ENCODE results near the gene MAN2B2. TPM values are rescaled to one million over a fixed set of nuclear protein-coding genes. Genes with fewer than 3 reads are reported as not detected.

Gene MAN2B2
- total and polyA plus RNA-seq, 9 of the 15 experiments (the other 6 are each of a cell fraction or from before 2014, with no cell fraction given), result 0.21 to 8.8 (median 3.7) TPM

DNA sequence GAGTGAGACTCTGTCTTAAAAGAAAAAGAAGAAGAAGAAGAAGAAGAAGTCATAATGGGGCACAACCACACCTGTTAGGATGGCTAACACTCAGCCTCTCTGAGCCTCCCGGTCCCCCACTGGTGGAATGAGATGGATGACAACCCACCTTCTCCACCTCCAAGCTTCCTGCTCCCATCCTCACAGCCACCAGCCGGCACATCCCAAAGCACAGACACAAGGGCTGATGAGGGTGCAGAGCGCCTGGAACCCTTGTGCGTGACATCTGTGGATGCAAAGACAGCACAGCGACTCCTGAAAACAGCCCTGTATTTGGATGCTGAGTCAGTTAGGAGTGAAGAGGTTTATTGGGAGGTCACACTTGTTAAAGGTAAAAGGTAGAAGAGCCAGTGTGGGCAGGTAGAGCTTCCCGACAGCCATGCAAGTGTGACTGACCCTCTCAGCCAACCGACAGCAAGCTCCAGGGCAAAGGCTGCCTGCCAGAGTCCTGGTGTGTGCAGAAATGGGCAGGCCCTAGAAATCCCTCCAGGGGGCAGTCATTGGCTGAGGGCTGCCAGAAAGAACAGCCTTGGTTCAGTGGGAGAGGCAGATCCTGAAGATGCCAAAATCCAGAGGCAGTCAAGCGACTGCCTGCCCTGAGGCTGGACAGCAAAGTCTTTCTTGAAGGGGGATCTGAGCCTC, 26.6 kb upstream of the MAN2B2 start (continued):
- TF ChIP-seq RAD21 (CRISPR knock-in tag; conservative IDR thresholded peaks at IDR 0.05 in 1 of 2, IDR thresholded peaks at IDR 0.05 in 1 of 2) (peak; percentile 44 to 76), EHMT2 (IDR thresholded peaks at IDR 0.05) (0 out of 2 replicates have a peak, but pooled peaks have one; percentile 8), NFXL1 (CRISPR knock-in tag; IDR thresholded peaks at IDR 0.05) (no peak), E2F3 (CRISPR knock-in tag; IDR thresholded peaks at IDR 0.05) (no peak), PYGO2 (tag; IDR thresholded peaks at IDR 0.05) (no peak), ZNF583 (CRISPR knock-in tag; IDR thresholded peaks at IDR 0.05) (no peak), ZNF165 (CRISPR knock-in tag; IDR thresholded peaks at IDR 0.05; ENCODE audit: borderline replicate concordance) (no peak), HMG20B (CRISPR knock-in tag; IDR thresholded peaks at IDR 0.05) (no peak), ZNF263 (CRISPR knock-in tag; IDR thresholded peaks at IDR 0.05; ENCODE audit: borderline replicate concordance) (no peak), HDAC2 (IDR thresholded peaks at IDR 0.05) (no peak), THRAP3 (IDR thresholded peaks at IDR 0.05; ENCODE audit: borderline replicate concordance) (no peak)
- TF ChIP-seq, protein P1, sequence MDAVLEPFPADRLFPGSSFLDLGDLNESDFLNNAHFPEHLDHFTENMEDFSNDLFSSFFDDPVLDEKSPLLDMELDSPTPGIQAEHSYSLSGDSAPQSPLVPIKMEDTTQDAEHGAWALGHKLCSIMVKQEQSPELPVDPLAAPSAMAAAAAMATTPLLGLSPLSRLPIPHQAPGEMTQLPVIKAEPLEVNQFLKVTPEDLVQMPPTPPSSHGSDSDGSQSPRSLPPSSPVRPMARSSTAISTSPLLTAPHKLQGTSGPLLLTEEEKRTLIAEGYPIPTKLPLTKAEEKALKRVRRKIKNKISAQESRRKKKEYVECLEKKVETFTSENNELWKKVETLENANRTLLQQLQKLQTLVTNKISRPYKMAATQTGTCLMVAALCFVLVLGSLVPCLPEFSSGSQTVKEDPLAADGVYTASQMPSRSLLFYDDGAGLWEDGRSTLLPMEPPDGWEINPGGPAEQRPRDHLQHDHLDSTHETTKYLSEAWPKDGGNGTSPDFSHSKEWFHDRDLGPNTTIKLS (IDR thresholded peaks at IDR 0.05; ENCODE audit: borderline replicate concordance, low read depth), result no peak
- TF ChIP-seq, protein P2, sequence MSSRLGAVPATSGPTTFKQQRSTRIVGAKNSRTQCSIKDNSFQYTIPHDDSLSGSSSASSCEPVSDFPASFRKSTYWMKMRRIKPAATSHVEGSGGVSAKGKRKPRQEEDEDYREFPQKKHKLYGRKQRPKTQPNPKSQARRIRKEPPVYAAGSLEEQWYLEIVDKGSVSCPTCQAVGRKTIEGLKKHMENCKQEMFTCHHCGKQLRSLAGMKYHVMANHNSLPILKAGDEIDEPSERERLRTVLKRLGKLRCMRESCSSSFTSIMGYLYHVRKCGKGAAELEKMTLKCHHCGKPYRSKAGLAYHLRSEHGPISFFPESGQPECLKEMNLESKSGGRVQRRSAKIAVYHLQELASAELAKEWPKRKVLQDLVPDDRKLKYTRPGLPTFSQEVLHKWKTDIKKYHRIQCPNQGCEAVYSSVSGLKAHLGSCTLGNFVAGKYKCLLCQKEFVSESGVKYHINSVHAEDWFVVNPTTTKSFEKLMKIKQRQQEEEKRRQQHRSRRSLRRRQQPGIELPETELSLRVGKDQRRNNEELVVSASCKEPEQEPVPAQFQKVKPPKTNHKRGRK (tag; IDR thresholded peaks at IDR 0.05), result no peak
- TF ChIP-seq, protein P3, sequence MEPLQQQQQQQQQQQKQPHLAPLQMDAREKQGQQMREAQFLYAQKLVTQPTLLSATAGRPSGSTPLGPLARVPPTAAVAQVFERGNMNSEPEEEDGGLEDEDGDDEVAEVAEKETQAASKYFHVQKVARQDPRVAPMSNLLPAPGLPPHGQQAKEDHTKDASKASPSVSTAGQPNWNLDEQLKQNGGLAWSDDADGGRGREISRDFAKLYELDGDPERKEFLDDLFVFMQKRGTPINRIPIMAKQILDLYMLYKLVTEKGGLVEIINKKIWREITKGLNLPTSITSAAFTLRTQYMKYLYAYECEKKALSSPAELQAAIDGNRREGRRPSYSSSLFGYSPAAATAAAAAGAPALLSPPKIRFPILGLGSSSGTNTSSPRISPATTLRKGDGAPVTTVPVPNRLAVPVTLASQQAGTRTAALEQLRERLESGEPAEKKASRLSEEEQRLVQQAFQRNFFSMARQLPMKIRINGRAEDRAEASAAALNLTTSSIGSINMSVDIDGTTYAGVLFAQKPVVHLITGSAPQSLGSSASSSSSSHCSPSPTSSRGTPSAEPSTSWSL (CRISPR knock-in tag; IDR thresholded peaks at IDR 0.05; ENCODE audit: borderline replicate concordance), result no peak
- TF ChIP-seq, protein P4, sequence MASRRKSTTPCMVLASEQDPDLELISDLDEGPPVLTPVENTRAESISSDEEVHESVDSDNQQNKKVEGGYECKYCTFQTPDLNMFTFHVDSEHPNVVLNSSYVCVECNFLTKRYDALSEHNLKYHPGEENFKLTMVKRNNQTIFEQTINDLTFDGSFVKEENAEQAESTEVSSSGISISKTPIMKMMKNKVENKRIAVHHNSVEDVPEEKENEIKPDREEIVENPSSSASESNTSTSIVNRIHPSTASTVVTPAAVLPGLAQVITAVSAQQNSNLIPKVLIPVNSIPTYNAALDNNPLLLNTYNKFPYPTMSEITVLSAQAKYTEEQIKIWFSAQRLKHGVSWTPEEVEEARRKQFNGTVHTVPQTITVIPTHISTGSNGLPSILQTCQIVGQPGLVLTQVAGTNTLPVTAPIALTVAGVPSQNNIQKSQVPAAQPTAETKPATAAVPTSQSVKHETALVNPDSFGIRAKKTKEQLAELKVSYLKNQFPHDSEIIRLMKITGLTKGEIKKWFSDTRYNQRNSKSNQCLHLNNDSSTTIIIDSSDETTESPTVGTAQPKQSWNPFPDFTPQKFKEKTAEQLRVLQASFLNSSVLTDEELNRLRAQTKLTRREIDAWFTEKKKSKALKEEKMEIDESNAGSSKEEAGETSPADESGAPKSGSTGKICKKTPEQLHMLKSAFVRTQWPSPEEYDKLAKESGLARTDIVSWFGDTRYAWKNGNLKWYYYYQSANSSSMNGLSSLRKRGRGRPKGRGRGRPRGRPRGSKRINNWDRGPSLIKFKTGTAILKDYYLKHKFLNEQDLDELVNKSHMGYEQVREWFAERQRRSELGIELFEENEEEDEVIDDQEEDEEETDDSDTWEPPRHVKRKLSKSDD (conservative IDR thresholded peaks at IDR 0.05; ENCODE audit: low read length), result no peak
- TF ChIP-seq, protein P5, sequence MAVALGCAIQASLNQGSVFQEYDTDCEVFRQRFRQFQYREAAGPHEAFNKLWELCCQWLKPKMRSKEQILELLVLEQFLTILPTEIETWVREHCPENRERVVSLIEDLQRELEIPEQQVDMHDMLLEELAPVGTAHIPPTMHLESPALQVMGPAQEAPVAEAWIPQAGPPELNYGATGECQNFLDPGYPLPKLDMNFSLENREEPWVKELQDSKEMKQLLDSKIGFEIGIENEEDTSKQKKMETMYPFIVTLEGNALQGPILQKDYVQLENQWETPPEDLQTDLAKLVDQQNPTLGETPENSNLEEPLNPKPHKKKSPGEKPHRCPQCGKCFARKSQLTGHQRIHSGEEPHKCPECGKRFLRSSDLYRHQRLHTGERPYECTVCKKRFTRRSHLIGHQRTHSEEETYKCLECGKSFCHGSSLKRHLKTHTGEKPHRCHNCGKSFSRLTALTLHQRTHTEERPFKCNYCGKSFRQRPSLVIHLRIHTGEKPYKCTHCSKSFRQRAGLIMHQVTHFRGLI (CRISPR knock-in tag; IDR thresholded peaks at IDR 0.05), result no peak

Measured in K562 (cell line).